SJCRH30 (cell line): Measurements from ENCODE around the gene ASPA. TPM values are rescaled to one million over a fixed set of nuclear protein-coding genes. Genes with fewer than 3 reads are reported as not detected.
A peak's percentile ranks its signal among the peaks of the same experiment; 100 is the strongest.
"Not testable (repeated sequence)": the region's sequence is repeated elsewhere in the genome, so short reads cannot be mapped to it uniquely, and the experiment has no call there.

Source experiments
- DNase-seq, 2 experiments: peaks; one replicate each; pipeline ENCODE4 v3.0.0-alpha.2; 2015 to 2020
- H3K27ac ChIP-seq: fragments of 250-450 bp; sonication (Bioruptor Pico); 2 replicates; pipeline ENCODE4 v1.5.1; 2020; ENCODE audit warnings: mild to moderate bottlenecking, moderate library complexity
- H3K27me3 ChIP-seq: fragments of 250-450 bp; sonication (Bioruptor Pico); 2 replicates; pipeline ENCODE4 v1.5.1; 2020; ENCODE audit warnings: mild to moderate bottlenecking, moderate library complexity
- H3K36me3 ChIP-seq: fragments of 250-450 bp; sonication (Bioruptor Pico); 2 replicates; pipeline ENCODE4 v1.5.1; 2020; ENCODE audit warnings: mild to moderate bottlenecking, moderate library complexity
- H3K4me1 ChIP-seq: fragments of 250-450 bp; sonication (Bioruptor Pico); 2 replicates; pipeline ENCODE4 v1.5.1; 2020; ENCODE audit warnings: mild to moderate bottlenecking, moderate library complexity
- H3K4me3 ChIP-seq: fragments of 250-450 bp; sonication (Bioruptor Pico); 2 replicates; pipeline ENCODE4 v1.5.1; 2020; ENCODE audit warnings: mild to moderate bottlenecking, moderate library complexity
- H3K9me3 ChIP-seq: fragments of 250-450 bp; sonication (Bioruptor Pico); replicated peaks from 2 replicates; pipeline ENCODE4 v1.5.1; 2020; ENCODE audit warnings: mild to moderate bottlenecking, moderate library complexity
- total RNA-seq: library from RNA; depleted of rRNA; stranded (reverse); fragments of >200 nt; shearing (Covaris generic); gene quantifications from 2 replicates; pipeline ENCODE4 v1.2.3, GENCODE V29; 2014

The ASPA gene
- total RNA-seq, 1 experiment from 2014 or later: 0.02 TPM

DNA sequence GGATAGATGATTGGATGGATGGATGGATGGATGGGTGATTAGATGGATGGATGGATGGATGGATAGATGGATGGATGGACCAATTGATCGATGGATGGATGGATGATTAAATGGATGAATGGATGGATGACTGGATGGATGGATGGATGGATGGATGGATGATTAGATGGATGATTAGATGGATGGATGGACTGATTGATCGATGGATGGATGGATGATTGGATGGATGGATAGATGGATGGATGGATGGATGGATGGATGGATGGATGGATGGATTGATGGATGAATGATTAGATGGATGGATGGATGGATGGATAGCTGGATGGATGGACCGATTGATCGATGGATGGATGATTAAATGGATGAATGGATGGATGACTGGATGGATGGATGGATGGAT is 43.7 kb downstream of the ASPA start:
- H3K36me3 ChIP-seq, H3K4me3 ChIP-seq, H3K4me1 ChIP-seq, DNase-seq, H3K27ac ChIP-seq, H3K9me3 ChIP-seq, H3K27me3 ChIP-seq: not testable (repeated sequence)

DNA sequence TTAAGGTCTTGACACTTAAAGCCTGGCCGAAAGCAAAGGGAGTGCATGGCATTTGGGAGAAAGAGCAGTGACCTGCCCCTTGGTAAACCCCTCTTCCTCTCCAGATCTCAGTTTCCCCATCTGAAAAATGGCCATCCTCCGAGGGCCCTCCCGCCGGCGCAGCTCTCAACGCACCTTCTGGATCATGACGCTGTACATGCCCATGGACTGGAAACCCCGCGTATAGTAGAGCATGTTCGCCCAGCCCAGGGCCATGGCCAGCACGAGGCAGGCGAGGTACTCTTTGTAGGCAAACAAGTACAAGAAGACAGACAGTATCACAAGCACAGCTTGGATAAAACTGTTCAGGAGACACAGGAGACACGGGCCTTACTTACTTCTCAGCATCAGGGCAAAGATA is 48.2 kb downstream of the ASPA start:
- Histone ChIP-seq H3K9me3 (no peaks in the 10 kb centered on the region), H3K27ac (no peak overlapping the region), H3K36me3 (no peaks in the 10 kb centered on the region), H3K4me3 (no peak overlapping the region), H3K4me1 (no peaks in the 10 kb centered on the region), H3K27me3 (no peaks in the 10 kb centered on the region)
- no peak for DNase-seq

DNA sequence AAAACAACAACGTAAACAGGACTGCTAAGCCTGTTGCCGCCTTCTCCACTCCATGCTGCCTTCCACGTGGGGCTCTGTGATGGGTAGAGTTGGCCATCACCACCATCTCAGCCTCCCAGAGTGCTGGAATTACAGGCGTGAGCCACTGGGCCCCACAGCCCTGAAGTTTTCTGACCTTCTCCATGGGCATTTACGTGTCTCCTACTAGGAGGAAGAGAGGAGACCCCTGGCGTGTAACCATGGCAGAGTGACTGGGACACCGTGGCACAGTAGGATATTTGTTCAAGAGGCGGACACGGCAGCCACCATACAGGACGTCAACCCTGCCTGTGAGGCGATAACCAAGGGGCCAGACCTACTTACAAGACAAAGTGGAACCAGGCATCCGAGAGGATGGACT is 50.7 kb downstream of the ASPA start:
- Histone ChIP-seq H3K36me3 (no peaks in the 10 kb centered on the region), H3K27ac (no peak overlapping the region), H3K27me3 (no peaks in the 10 kb centered on the region), H3K4me3 (no peak overlapping the region), H3K4me1 (no peaks in the 10 kb centered on the region), H3K9me3 (no peaks in the 10 kb centered on the region)
- no peak for DNase-seq

DNA sequence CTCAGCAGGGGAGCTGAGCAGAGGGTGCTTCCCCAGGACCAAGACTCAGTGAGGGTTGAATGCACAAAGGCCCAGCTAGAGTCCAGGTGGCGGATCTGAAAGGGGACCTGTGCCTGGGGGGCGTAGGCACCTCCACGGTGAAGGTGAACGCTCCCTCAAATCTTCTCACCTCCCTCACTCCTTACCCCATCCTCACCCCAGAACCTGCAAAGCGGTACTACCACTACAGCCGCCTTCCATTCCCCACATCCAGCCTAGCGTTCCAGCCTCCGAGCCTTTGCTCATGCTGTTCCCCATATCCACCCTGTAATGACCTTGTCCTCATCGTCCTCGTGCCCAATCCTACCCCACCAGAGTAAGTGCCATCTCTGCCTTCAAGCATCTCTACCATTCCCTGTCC is 51.2 kb downstream of the ASPA start:
- Histone ChIP-seq H3K4me1 (no peaks in the 10 kb centered on the region), H3K27ac (no peak overlapping the region), H3K9me3 (no peaks in the 10 kb centered on the region), H3K27me3 (no peaks in the 10 kb centered on the region), H3K36me3 (no peaks in the 10 kb centered on the region), H3K4me3 (no peak overlapping the region)
- no peak for DNase-seq

DNA sequence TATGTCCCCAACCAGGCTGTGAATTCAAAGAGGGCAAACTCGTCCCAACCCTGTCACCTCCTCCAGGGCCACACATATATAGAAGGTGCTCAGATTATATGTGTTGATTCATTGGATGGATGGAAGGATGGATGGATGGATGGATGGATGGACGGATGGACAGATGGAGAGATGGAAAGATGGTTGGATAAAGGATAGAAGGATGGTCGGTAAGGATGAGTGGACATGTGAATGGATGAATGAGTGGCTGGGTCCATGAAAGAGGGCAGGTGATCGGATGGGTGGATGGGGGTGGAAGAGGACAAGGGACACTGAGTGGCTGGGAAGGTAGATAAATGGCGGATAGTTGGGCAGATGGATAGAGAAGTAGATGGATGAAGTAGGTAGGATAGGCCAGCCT is 51.7 kb downstream of the ASPA start:
- no peak for DNase-seq
- Histone ChIP-seq H3K36me3 (no peaks in the 10 kb centered on the region), H3K9me3 (no peaks in the 10 kb centered on the region), H3K27ac (no peak overlapping the region), H3K27me3 (no peaks in the 10 kb centered on the region), H3K4me3 (no peak overlapping the region), H3K4me1 (no peaks in the 10 kb centered on the region)

DNA sequence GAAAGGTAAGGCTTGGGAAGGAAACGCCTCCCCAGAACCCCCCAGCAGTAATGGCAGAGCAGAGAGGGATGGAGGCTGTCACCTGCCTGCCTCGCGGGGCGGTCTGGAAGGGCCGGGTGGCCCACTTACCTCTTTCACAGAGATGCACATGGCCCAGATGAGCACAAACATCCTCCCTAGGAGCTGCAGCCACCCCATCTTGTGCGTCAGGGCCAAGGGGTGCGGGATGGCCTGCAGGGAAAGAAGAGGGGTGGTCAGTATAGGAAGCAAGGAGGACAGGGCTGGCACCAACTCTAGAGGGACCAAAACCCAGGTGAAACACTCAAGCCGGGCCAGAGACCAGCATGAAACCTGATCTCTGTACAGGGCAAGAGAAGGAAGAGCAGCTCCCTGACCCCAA is 52.1 kb downstream of the ASPA start:
- Histone ChIP-seq H3K9me3 (no peaks in the 10 kb centered on the region), H3K4me3 (no peak overlapping the region), H3K36me3 (no peaks in the 10 kb centered on the region), H3K4me1 (no peaks in the 10 kb centered on the region), H3K27me3 (no peaks in the 10 kb centered on the region), H3K27ac (no peak overlapping the region)
- DNase-seq: no peak

DNA sequence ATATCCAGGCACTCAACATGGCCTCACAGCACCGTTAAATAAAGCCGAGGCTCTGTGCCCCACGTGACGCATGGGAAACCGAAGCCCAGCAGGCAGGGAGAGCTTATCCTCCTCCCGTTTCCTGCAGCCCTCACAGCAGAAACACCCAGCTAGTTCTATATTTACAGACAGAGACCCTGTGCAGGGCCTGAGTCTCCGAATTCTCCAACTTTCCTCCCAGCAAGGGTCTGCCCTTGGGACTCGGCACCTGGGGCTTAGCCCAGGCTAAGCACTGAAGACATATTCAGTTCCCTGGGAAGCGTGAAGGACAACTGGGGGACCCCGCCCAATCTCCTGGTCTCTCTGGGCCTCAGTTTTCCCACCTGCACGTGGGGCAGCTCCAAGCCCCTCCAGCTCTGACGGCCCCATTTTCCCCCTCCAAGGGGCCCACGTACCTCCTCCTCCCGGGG is 52.6 kb downstream of the ASPA start:
- Histone ChIP-seq H3K4me1 (no peaks in the 10 kb centered on the region), H3K27me3 (no peaks in the 10 kb centered on the region), H3K36me3 (no peaks in the 10 kb centered on the region), H3K4me3 (no peak overlapping the region), H3K9me3 (no peaks in the 10 kb centered on the region), H3K27ac (no peak overlapping the region)
- no peak for DNase-seq

DNA sequence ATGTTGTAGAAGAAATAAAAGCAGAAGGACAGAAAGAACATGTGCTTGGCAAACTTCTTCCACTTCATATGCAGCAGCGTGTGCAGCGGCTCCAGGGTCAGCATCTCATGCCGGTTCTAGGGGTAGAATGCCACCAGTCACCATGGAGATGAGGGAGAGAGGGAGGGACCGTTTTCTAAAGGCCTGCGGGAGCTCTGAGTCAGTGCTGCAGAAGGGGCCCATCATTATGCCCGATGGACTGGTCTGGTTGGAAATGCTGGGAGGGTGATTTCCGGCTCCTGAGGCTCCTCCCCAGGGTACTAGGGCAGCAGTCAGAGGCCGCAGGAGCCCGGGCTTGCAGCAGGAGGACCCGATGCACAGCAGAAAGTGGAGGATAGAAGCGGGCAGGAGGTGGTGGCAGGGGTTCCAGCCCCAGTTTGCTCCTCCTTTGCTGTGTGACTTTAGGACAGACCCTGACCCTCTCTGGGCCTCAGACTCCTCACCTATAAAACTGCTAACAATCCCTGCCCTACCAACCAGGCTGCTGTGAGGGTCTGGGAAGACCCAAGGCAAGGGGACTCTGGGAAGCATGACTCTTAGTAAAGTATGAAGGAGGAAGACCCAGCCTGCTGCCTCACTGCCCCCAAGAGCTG is 53.2 kb downstream of the ASPA start:
- Histone ChIP-seq H3K27me3 (no peaks in the 10 kb centered on the region), H3K4me1 (no peaks in the 10 kb centered on the region), H3K27ac (no peak overlapping the region), H3K36me3 (no peaks in the 10 kb centered on the region), H3K9me3 (no peaks in the 10 kb centered on the region), H3K4me3 (no peak overlapping the region)
- DNase-seq: no peak

DNA sequence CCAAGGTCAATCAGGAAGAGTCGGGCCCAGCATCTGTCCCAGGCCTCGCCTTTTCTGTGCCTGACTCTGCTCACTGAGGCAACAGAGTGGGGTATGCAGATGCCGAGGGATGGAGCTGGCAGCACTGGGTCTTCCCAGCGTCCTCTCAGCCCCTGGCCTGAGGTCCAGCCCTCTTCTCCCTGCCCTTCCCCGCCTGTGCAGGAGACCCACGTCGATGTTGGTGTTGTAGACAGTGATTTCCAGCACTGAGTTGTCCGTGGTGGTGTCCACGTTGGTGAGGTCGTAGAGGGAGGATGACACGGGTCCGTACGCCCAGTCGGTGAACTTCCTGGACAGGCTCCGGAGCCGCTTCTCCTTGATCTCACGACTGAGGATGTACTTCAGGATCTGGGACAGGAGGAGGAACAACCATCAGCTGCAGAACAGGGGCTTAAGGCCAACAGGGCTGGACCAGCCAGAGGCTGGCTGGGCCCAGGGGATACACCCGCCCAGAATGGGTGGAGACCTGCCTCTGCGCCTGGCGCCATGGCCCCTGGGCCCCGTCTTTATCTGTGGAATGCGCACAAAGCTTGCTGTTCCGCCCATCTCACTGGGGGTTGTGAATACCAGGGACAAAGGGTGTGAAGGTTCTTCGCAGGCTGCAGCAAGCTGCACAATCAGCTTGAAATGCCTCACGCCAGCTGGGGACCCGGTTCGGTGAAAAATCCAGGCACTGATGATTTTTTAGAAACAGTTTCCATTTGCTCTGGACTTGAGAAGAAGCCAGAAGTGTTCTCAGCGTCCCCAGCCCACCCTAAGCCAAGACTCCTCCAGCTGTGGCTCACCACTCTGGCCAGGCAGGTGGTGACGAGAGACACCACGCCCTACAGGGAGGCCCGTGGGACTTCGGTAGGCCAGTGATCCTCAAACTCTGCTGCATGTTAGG is 54.3 kb downstream of the ASPA start:
- no peaks in the 10 kb centered on the region for H3K36me3 ChIP-seq
- H3K4me1 ChIP-seq: no peaks in the 10 kb centered on the region
- H3K27ac ChIP-seq: no peak overlapping the region
- no peak for DNase-seq
- H3K27me3 ChIP-seq: no peaks in the 10 kb centered on the region
- no peak overlapping the region for H3K4me3 ChIP-seq
- H3K9me3 ChIP-seq: no peaks in the 10 kb centered on the region

DNA sequence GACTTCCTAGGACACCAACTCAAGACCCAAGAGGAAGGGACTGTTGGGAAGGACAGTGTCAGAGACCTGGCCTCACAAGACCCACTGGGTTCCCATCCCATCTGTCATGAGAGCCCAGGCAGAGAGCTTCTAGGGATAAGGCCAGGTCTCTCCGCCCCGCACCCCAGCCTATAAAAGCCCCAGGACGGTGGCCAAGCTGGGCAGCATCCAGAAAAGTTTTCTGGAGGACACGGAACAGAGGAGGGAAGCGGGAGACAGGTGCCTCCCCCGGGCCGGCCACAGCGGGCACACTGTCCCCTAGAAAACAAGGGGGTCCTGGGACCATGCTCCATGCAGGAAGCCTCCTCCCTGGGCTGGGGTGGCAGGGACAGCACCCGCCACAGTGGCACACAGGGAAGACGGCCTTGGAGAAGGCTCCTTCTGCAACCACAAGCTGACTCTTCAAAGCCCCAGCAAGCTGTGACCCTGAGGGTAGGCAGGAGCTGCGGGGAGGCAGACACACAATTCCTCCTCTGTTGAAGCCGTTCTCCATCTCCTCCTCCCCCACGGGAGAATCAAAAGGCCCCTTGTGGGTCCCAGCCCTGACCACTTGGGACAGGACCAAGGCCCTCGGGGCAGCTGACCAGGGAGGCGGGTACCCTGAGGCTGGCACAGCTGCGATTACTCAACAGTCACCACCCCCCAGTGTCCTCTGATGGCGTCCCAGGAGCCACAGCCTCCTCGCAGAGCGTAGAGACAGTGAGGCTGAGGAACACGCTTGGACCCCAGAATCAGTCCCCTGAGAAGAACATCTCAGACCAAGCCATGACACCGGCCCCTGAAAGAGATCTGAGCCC is 55.7 kb downstream of the ASPA start:
- Histone ChIP-seq H3K36me3 (no peaks in the 10 kb centered on the region), H3K27me3 (no peaks in the 10 kb centered on the region), H3K27ac (no peak overlapping the region), H3K9me3 (no peaks in the 10 kb centered on the region), H3K4me1 (no peaks in the 10 kb centered on the region), H3K4me3 (no peak overlapping the region)
- DNase-seq: peak in 1 of 2 experiments; percentile 10

DNA sequence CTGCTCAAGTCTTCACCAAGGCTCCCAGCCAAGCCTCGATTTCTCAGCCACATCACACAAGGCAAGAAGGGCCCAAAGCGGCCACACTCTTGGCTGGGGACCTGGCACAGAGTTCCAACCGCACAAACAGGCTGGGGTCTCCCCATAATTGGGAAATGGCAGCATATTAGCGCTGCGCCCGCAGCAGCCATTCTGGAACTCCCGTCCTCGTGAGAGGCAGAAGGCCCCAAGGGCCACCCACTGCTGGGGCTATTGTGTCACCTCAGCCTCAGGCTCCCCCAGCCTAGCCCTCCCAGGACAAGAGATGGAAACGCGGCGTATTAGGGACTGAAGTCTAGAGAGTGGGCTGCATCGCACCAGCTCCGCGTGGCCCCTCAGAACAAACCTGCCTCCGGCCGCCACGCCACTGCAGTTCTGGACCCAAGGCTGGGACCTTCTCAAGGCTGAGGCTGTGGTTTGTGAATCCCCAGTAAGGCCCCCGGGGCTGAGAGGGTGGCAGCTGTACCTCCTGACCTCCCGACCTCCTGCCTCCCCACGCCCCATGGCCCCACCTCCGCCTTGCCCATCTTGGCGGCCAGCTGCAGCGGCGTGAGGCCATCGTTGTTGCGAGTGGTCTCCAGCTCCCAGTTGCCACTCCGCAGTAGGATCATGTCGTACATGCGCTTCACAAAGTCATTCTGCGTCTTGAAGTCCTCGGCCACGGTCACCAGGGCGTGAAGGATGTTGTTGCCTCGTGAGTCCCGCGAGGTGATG is 56.5 kb downstream of the ASPA start:
- H3K36me3 ChIP-seq: no peaks in the 10 kb centered on the region
- no peaks in the 10 kb centered on the region for H3K9me3 ChIP-seq
- no peak overlapping the region for H3K4me3 ChIP-seq
- no peak for DNase-seq
- H3K27me3 ChIP-seq: no peaks in the 10 kb centered on the region
- H3K27ac ChIP-seq: no peak overlapping the region
- H3K4me1 ChIP-seq: no peaks in the 10 kb centered on the region

DNA sequence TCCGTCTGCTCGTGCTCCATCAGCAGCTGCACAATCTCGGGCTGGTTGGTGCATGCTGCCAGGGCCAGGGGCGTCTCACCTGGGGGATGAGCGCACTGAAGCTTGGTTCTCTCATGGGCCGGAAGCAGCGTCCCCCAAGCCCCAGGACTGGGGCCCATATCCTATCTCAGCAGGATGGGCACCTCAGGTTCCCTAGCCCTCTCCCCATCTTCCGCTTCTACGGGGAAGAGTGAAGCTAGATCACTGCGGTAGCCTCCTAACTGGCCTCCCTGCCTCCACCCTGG is 57.0 kb downstream of the ASPA start:
- no peak overlapping the region for H3K4me3 ChIP-seq
- H3K4me1 ChIP-seq: no peaks in the 10 kb centered on the region
- H3K27ac ChIP-seq: no peak overlapping the region
- no peaks in the 10 kb centered on the region for H3K27me3 ChIP-seq
- H3K9me3 ChIP-seq: no peaks in the 10 kb centered on the region
- no peaks in the 10 kb centered on the region for H3K36me3 ChIP-seq
- DNase-seq: no peak

DNA sequence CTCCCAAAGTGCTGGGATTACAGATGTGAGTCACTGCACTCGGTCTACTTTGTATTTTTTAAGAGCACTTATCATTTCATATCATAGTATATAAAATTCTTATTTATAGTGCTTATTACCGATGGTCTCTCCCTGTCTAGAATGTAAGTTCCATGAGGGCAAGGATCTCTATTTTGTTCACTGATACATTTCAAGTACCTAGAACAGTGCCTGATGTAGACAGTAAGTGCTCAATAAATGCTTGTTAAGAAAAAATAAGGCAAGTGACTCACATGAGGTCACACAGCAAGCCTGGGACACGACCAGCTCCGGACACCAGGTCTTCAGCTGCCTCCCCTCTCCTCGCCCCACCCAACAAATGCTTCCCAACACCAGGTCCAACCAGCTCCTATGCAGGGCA is 58.0 kb downstream of the ASPA start:
- no peaks in the 10 kb centered on the region for H3K9me3 ChIP-seq
- H3K4me1 ChIP-seq: no peaks in the 10 kb centered on the region
- no peak for DNase-seq
- H3K4me3 ChIP-seq: no peak overlapping the region
- no peaks in the 10 kb centered on the region for H3K27me3 ChIP-seq
- no peak overlapping the region for H3K27ac ChIP-seq
- no peaks in the 10 kb centered on the region for H3K36me3 ChIP-seq

DNA sequence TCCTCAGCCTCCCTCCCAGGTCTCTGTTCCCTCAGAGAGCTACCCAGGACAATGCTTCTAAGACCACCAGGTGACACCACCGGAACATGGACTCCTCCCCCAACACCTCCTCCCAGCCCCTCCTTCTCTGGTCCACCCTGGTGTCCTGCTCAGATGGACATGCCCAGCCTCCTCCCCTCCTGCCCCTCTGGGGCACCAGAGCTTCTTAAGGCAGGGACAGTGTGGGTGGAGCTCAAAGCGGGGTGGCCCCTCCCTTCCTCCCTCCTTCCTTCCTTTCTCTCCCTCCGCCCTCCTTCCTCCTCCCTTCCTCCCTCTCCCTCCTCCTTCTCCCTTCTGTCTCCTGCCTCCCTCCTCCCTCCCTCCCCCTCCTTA is 59.1 kb downstream of the ASPA start:
- Histone ChIP-seq H3K27ac (no peak overlapping the region), H3K4me1 (no peaks in the 10 kb centered on the region), H3K4me3 (no peak overlapping the region), H3K36me3 (no peaks in the 10 kb centered on the region), H3K27me3 (no peaks in the 10 kb centered on the region), H3K9me3 (no peaks in the 10 kb centered on the region)
- no peak for DNase-seq
